Chondrocyte (in vitro differentiated cells): Measurements from ENCODE around the gene SYT10. TPM values are rescaled to one million over a fixed set of nuclear protein-coding genes. Genes with fewer than 3 reads are reported as not detected.

Source experiments
- DNase-seq: peaks from one replicate; pipeline ENCODE4 v3.0.0; 2021; ENCODE audit warnings: mixed read lengths, low spot score
- H3K27ac Mint-ChIP-seq: one replicate; pipeline ENCODE4 v1.8.0; 2021; ENCODE audit warnings: mild to moderate bottlenecking, moderate library complexity, mixed read lengths; ENCODE audit not compliant: unreplicated experiment
- H3K27me3 Mint-ChIP-seq: 2 replicates; pipeline ENCODE4 v1.8.0; 2021; ENCODE audit warnings: low read depth, mixed read lengths
- H3K36me3 Mint-ChIP-seq: 2 replicates; pipeline ENCODE4 v1.8.0; 2021; ENCODE audit warnings: low read depth, mixed read lengths
- H3K4me1 Mint-ChIP-seq: 2 replicates; pipeline ENCODE4 v1.8.0; 2021; ENCODE audit warnings: low read depth, mild to moderate bottlenecking, mixed read lengths
- H3K4me3 Mint-ChIP-seq: one replicate; pipeline ENCODE4 v1.8.0; 2021; ENCODE audit warnings: mild to moderate bottlenecking, moderate library complexity, mixed read lengths; ENCODE audit not compliant: unreplicated experiment
- H3K9me3 Mint-ChIP-seq: 2 replicates; pipeline ENCODE4 v1.8.0; 2021; ENCODE audit warnings: low read depth, mixed read lengths
- CTCF ChIP-seq: fragments of 200-600 bp; sonication (generic); IDR thresholded peaks from 2 replicates; pipeline ENCODE4 v1.5.0; 2021; ENCODE audit warnings: antibody characterized with exemption, mild to moderate bottlenecking, moderate library complexity
- long read RNA-seq: library from polyadenylated mRNA; stranded (forward); transcript quantifications from one replicate; pipeline ENCODE4 v2.0.0, GENCODE V29; 2021
- total RNA-seq: library from RNA; stranded (reverse); gene quantifications from 3 replicates; pipeline ENCODE4 v1.2.1, GENCODE V29; 2021

The SYT10 gene
- total RNA-seq, result not detected in 3 replicates
- long read RNA-seq, result 0 reads

DNA sequence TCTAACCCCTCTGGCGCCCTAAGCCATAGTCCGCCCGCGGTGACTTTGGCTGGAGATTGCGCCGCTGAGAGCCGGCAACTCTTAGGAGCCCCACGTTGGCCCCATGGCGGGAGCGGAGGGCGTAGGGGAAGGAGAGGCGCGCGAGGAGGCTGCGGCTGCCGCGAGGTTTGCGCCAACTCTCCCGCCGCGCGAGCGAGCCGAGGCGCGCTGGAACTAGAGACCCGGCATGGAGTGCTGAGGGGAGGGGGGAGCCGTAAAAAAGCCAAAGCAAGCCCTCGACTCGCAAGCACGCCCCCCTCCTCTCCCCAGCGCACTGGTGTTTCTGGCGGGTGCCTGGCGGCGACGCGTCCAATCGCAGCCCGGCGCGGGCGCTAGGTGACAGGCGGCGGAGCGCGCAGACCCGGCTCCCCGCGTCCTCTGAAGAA lies at the start of gene SYT10:
Gene SYT10 (minus strand): TSS at position 233 of the 425 bp plus-strand sequence. CDS start 297 bp downstream, outside the sequence.
- Mint-ChIP-seq H3K36me3 (peaks cover 2% of the 10 kb centered on the region), H3K4me1 (peaks cover 11% of the 10 kb centered on the region), H3K27ac (no peak within 1 kb of the TSS), H3K9me3 (no peaks in the 10 kb centered on the region), H3K27me3 (peaks cover 63% of the 10 kb centered on the region), H3K4me3 (peak within 1 kb of the TSS; percentile 79)
- DNase-seq, result no peak
- no peak for TF ChIP-seq CTCF

- peaks cover 6% of the 10 kb centered on the region for H3K9me3 Mint-ChIP-seq
- no peak overlapping the region for H3K27ac Mint-ChIP-seq
- no peaks in the 10 kb centered on the region for H3K27me3 Mint-ChIP-seq
- H3K36me3 Mint-ChIP-seq, result no peaks in the 10 kb centered on the region
- TF ChIP-seq CTCF, result no peak
- no peak overlapping the region for H3K4me3 Mint-ChIP-seq
- DNase-seq, result no peak
- no peaks in the 10 kb centered on the region for H3K4me1 Mint-ChIP-seq
These were observed 48.4 kb upstream of the SYT10 start for GRCh38 chr12:33488036-33488435.

DNA sequence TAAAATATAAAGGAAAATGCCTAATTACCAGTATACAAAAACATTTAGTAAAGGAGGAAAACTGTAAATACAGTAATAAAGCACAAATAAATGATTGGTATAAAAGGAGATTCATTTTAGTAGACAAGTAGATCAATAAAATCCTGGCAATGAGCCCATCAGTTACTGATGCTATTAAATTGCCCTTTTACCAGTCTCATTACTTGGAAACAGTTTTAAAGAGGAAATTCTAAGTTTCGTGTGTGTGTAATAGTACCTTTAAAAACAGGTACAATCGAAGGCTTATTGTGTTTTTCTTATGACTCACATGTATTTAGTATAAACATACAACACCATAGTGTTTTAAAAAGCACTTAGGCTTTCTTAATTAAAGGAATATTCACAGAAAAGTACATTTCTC lies 46.4 kb upstream of the SYT10 start:
- H3K4me3 Mint-ChIP-seq, result no peak overlapping the region
- no peak overlapping the region for H3K27ac Mint-ChIP-seq
- no peaks in the 10 kb centered on the region for H3K36me3 Mint-ChIP-seq
- no peak for TF ChIP-seq CTCF
- H3K27me3 Mint-ChIP-seq, result peaks cover 2% of the 10 kb centered on the region
- H3K9me3 Mint-ChIP-seq, result no peaks in the 10 kb centered on the region
- no peak for DNase-seq
- H3K4me1 Mint-ChIP-seq, result no peaks in the 10 kb centered on the region

DNA sequence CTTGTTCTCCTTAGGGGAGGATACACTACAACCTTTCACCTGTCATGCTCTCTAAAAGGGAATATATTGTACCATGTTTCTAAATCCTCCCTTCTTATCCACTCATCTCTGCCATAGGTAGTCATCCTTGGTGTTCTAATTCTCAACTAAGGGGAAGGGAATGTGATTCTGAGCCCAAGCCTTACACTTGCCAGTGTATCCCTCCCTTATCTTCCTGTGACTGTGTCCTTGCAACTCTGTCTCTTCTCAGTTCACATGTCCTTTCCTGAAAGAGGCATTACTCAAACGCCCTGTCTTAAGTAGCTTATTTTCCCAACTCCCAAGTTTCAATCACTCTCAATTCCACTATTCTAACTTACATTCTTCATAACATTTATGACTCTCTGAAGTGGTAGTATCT lies 44.5 kb upstream of the SYT10 start:
- H3K27me3 Mint-ChIP-seq, result peaks cover 2% of the 10 kb centered on the region
- no peak for TF ChIP-seq CTCF
- no peak for DNase-seq
- H3K27ac Mint-ChIP-seq, result no peak overlapping the region
- no peak overlapping the region for H3K4me3 Mint-ChIP-seq
- H3K9me3 Mint-ChIP-seq, result no peaks in the 10 kb centered on the region
- H3K4me1 Mint-ChIP-seq, result no peaks in the 10 kb centered on the region
- no peaks in the 10 kb centered on the region for H3K36me3 Mint-ChIP-seq

GRCh38 chr12:33480366-33480765 lies 40.7 kb upstream of the SYT10 start:
- no peak for DNase-seq
- no peaks in the 10 kb centered on the region for H3K36me3 Mint-ChIP-seq
- peaks cover 2% of the 10 kb centered on the region for H3K27me3 Mint-ChIP-seq
- H3K4me1 Mint-ChIP-seq, result no peaks in the 10 kb centered on the region
- H3K4me3 Mint-ChIP-seq, result no peak overlapping the region
- no peak overlapping the region for H3K27ac Mint-ChIP-seq
- peaks cover 6% of the 10 kb centered on the region for H3K9me3 Mint-ChIP-seq
- no peak for TF ChIP-seq CTCF
